Activated T-cell treated with anti-CD3 and anti-CD28 coated beads, Interleukin-2, amount 50 U/mL, for 72 hours (primary cell): ENCODE results near the gene EGLN3. TPM values are rescaled to one million over a fixed set of nuclear protein-coding genes. Genes with fewer than 3 reads are reported as not detected.

Experiments used
- ATAC-seq, 2 donors: fragments of 150-1000 bp; cut with Tn5 transposase; replicated peaks in 1 of 2; 2 replicates each; pipeline ENCODE4 v1.10.0; 2021; ENCODE audit warnings: moderate library complexity in 2 of 2, mild to moderate bottlenecking in 1 of 2
- DNase-seq, 2 donors: peaks; one replicate each; pipeline ENCODE4 v3.0.0; 2021 to 2022; ENCODE audit warnings: mixed read lengths in 1 of 2
- H3K27ac Mint-ChIP-seq: one replicate; pipeline ENCODE4 v1.8.0; 2022; ENCODE audit warnings: mild to moderate bottlenecking, moderate library complexity, mixed read lengths
- H3K27me3 Mint-ChIP-seq: one replicate; pipeline ENCODE4 v1.8.0; 2022; ENCODE audit warnings: low read depth, mixed read lengths
- H3K36me3 Mint-ChIP-seq, 2 donors: one replicate each; pipeline ENCODE4 v1.8.0; 2022; ENCODE audit warnings: mixed read lengths in 2 of 2, mild to moderate bottlenecking in 1 of 2; ENCODE audit not compliant: insufficient read depth in 2 of 2
- H3K4me1 Mint-ChIP-seq: one replicate; pipeline ENCODE4 v1.8.0; 2022; ENCODE audit warnings: low read depth, mixed read lengths
- H3K4me3 Mint-ChIP-seq, 2 donors: one replicate each; pipeline ENCODE4 v1.8.0; 2022; ENCODE audit warnings: mild to moderate bottlenecking in 2 of 2, mixed read lengths in 2 of 2, moderate library complexity in 2 of 2
- H3K9me3 Mint-ChIP-seq, 2 donors: one replicate each; pipeline ENCODE4 v1.8.0; 2022; ENCODE audit warnings: mixed read lengths in 2 of 2
- total RNA-seq, 2 donors: library from RNA; stranded (reverse); gene quantifications; one replicate each; pipeline ENCODE4 v1.2.3, GENCODE V29; 2022

EGLN3 gene
- total RNA-seq, 2 donors from 2014 or later = 2.6 to 8.2 TPM

GRCh38 chr14:33957299-33957698, 6.4 kb upstream of the EGLN3 start:
- peaks cover 21% of the 10 kb centered on the region for H3K27me3 Mint-ChIP-seq
- H3K4me3 Mint-ChIP-seq = no peak overlapping the region
- no peak overlapping the region for H3K27ac Mint-ChIP-seq
- H3K36me3 Mint-ChIP-seq = no peaks in the 10 kb centered on the region
- H3K9me3 Mint-ChIP-seq = peaks cover 0 to 5% of the 10 kb centered on the region in 2 donors
- no peak for DNase-seq
- ATAC-seq = no peak
- no peaks in the 10 kb centered on the region for H3K4me1 Mint-ChIP-seq

DNA sequence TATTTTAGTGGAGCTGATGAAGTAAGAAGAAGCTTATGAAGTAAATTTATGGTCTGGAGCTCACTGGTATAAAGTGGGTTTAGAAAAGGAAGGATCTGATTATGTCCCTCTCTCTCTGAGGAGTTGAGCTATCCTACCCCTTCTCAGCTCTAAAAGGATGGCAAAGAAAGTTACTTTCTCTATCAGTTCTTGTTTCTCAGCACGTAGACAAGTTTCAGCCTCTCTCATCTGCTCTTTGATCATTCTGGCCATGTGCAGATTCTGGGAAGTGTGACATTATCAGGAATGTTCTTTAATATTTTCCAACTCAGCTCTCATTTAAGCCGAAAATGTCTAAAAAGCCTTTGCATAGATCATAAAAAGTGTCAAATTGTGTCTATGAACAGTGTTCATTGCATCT, 5.8 kb upstream of the EGLN3 start:
- Mint-ChIP-seq H3K4me1 (peaks cover 2% of the 10 kb centered on the region), H3K27me3 (peaks cover 28% of the 10 kb centered on the region), H3K27ac (no peak overlapping the region), H3K36me3 (no peaks in the 10 kb centered on the region), H3K9me3 (peaks cover 0 to 2% of the 10 kb centered on the region in 2 donors), H3K4me3 (no peak overlapping the region)
- DNase-seq (no peak), ATAC-seq (no peak)

- H3K27ac Mint-ChIP-seq = no peak overlapping the region
- H3K27me3 Mint-ChIP-seq = peaks cover 36% of the 10 kb centered on the region
- H3K4me1 Mint-ChIP-seq = peaks cover 10% of the 10 kb centered on the region
- no peaks in the 10 kb centered on the region for H3K9me3 Mint-ChIP-seq
- ATAC-seq (no peak), DNase-seq (no peak)
- H3K36me3 Mint-ChIP-seq = no peaks in the 10 kb centered on the region
- no peak overlapping the region for H3K4me3 Mint-ChIP-seq
Observed at GRCh38 chr14:33954016-33954598, 3.2 kb upstream of the EGLN3 start.

DNA sequence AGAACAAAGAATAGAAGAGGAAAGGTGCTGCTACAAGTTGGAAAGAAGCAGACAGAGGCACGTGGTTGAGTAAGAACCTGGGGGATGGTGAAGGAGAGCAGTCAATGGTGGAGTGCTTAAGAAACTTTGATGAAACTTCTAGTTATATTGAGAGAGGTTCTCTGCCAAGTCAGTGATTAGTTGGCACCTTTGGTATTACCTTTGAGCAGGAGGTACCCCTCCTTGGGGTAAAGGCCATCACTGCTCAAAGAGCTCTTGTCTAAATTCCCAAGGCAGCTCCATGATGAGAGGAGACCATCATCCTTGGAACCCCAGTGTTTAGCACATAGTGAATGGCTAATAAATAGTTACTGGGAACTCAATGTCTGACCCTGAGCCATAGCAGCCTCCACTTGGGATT, 1.7 kb upstream of the EGLN3 start:
- Mint-ChIP-seq H3K4me1 (peaks cover 10% of the 10 kb centered on the region), H3K4me3 (no peak overlapping the region), H3K27me3 (peaks cover 44% of the 10 kb centered on the region), H3K9me3 (no peaks in the 10 kb centered on the region), H3K27ac (no peak overlapping the region), H3K36me3 (no peaks in the 10 kb centered on the region)
- DNase-seq (no peak), ATAC-seq (no peak)

DNA sequence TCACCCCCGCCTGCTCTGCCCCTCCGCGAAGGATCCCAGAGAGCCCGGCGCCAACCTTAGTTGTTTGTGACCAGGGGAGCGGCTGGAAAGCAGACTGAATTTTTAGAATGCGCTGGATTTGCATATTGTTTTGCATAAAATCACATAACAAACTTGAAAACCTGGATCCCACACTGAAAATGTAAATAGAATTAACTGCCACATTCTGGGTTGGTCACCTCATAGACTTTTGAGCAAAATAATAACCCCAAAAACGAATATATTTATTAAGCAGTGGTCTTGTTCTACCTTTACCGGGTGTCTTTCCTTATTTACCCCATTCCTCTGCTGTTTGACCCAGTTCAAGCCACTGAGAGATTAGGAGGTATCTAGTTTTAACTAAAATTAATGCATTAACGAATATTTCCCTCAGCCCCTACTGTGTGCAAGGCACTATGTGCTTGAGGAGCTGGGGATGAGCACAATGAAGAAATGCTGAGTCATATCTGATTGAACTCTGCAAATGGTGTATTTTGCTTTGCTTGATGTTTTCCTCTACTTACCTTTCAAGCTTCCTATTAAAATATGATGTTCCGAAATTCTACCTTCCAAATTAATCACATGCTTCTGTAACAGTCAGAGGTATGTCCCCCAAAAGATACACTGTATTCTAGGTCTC, 438 bp upstream of the EGLN3 start:
- Mint-ChIP-seq H3K4me1 (peaks cover 19% of the 10 kb centered on the region), H3K27ac (no peak overlapping the region)

DNA sequence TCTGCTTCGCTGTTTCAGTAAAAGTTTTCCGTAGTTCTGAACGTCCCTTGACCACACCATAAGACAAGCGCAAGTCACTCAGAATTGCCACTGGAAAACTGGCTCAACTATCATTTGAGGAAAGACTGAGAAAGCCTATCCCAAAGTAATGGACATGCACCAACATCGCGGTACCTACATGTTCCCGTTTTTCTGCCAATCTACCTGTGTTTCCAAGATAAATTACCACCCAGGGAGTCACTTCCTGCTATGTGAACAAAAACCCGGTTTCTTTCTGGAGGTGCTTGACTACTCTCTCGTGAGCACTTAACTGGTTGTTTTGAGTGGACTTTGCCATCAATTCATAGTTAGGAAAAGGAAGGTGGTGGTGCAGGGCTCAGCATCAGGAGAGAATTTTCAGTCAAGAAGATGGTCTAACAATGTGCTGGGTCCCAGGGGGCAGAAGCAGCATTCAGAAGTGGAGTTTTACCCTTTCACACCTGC, 1.4 kb downstream of the EGLN3 start:
- no peak for DNase-seq
- ATAC-seq = no peak
- no peak overlapping the region for H3K27ac Mint-ChIP-seq
- peaks cover 56% of the 10 kb centered on the region for H3K27me3 Mint-ChIP-seq
- H3K36me3 Mint-ChIP-seq = no peaks in the 10 kb centered on the region
- H3K4me1 Mint-ChIP-seq = peaks cover 20% of the 10 kb centered on the region
- peak overlapping the region in 1 of 2 donors; percentile 95 for H3K4me3 Mint-ChIP-seq
- H3K9me3 Mint-ChIP-seq = no peaks in the 10 kb centered on the region

More for the DNA sequence above, 438 bp upstream of the EGLN3 start:
- ATAC-seq = no peak
- H3K4me3 Mint-ChIP-seq = peak overlapping the region; percentile 89 to 95
- H3K27me3 Mint-ChIP-seq = peaks cover 54% of the 10 kb centered on the region
- H3K36me3 Mint-ChIP-seq = no peaks in the 10 kb centered on the region
- DNase-seq = no peak
- no peaks in the 10 kb centered on the region for H3K9me3 Mint-ChIP-seq

GRCh38 chr14:33948869-33949408, 1.9 kb downstream of the EGLN3 start:
- H3K27me3 Mint-ChIP-seq = peaks cover 56% of the 10 kb centered on the region
- H3K4me1 Mint-ChIP-seq = peaks cover 20% of the 10 kb centered on the region
- H3K4me3 Mint-ChIP-seq = peak overlapping the region in 1 of 2 donors; percentile 95
- DNase-seq = no peak
- H3K9me3 Mint-ChIP-seq = no peaks in the 10 kb centered on the region
- H3K27ac Mint-ChIP-seq = no peak overlapping the region
- no peaks in the 10 kb centered on the region for H3K36me3 Mint-ChIP-seq
- no peak for ATAC-seq

DNA sequence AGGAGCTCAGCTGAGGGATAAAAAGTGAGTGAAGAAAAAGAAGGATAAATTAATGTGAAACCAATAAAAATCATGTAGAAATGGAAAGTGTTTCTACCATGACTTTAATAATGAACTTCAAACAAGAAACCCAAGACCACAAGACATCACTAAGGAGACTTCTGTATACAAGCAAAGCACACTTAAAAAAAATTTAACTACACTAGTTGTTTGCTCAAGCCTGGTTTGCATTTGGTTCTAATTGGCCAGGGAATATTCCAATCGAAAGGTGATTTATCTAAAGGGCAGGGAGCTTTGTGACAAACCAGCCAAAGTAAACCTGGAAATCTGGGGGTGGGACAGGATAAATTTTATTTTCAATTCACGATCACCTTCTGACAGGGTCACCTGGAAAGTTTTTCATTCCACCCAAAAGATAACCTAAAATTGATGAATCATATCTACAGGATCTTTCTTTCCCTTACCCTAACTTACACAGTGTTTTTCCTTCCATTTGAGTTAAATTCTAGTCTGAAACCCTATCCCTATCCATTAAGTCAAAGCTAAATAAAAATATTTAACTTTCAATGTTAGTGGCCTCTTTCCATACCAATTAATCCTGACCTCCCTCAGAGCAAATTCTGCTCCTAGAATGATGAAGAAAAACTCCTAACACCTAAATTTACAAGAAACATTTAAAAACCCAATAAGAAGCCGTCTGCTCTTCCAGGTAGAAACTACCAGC, 2.6 kb downstream of the EGLN3 start:
- no peak for ATAC-seq
- Mint-ChIP-seq H3K27ac (no peak overlapping the region), H3K36me3 (no peaks in the 10 kb centered on the region), H3K27me3 (peaks cover 56% of the 10 kb centered on the region), H3K4me3 (peak overlapping the region in 1 of 2 donors; percentile 95), H3K9me3 (no peaks in the 10 kb centered on the region), H3K4me1 (peaks cover 20% of the 10 kb centered on the region)
- DNase-seq = no peak

GRCh38 chr14:33946679-33947476, 4.0 kb downstream of the EGLN3 start:
- H3K9me3 Mint-ChIP-seq = no peaks in the 10 kb centered on the region
- H3K27me3 Mint-ChIP-seq = peaks cover 44% of the 10 kb centered on the region
- peak overlapping the region in 1 of 2 donors; percentile 61 for H3K4me3 Mint-ChIP-seq
- no peak for ATAC-seq
- no peaks in the 10 kb centered on the region for H3K36me3 Mint-ChIP-seq
- H3K4me1 Mint-ChIP-seq = peaks cover 20% of the 10 kb centered on the region
- H3K27ac Mint-ChIP-seq = no peak overlapping the region
- DNase-seq = no peak

DNA sequence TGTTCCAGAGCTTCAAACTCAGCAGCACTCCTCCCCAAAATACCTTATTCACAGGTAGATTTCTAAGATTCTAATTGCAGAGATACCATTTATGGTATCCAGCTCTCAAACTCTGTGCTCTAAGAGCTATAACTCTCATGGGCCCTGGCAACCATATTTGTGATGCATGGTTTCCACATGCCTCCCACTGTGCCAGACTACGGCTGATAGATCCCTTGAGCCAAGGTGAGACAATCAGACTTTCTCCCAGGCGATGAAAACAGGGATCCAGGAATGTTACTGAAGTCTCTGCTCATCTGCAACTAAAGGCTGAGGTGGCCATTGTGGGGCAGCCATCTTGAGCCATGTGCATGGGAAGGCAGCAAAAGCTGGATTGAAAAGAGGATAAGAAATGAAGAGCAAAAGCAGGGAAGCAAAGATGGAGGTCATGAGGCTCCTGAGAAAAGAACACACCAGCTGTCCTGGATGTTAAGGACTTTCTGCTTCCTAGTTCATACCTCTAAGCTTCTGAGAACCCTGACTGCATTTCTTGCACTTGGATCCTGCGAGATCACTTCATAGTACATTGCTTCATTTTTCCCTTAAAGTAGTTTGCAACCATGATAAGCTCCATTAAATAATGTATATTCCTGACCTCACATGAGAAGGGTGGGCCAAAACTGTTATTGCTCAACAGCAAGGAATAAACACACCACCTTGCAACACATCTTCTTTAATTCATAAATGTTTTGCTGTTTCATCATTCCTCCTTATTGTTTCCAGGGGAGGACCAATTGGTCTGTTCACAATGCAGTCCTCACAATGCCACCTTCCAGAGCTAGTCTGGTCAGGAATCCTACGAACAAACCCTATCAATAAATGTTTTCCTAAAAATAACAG, 5.4 kb downstream of the EGLN3 start:
- H3K4me3 Mint-ChIP-seq = no peak overlapping the region
- no peaks in the 10 kb centered on the region for H3K9me3 Mint-ChIP-seq
- no peak for DNase-seq
- no peak for ATAC-seq
- H3K4me1 Mint-ChIP-seq = peaks cover 10% of the 10 kb centered on the region
- no peaks in the 10 kb centered on the region for H3K36me3 Mint-ChIP-seq
- H3K27ac Mint-ChIP-seq = no peak overlapping the region
- H3K27me3 Mint-ChIP-seq = peaks cover 38% of the 10 kb centered on the region

DNA sequence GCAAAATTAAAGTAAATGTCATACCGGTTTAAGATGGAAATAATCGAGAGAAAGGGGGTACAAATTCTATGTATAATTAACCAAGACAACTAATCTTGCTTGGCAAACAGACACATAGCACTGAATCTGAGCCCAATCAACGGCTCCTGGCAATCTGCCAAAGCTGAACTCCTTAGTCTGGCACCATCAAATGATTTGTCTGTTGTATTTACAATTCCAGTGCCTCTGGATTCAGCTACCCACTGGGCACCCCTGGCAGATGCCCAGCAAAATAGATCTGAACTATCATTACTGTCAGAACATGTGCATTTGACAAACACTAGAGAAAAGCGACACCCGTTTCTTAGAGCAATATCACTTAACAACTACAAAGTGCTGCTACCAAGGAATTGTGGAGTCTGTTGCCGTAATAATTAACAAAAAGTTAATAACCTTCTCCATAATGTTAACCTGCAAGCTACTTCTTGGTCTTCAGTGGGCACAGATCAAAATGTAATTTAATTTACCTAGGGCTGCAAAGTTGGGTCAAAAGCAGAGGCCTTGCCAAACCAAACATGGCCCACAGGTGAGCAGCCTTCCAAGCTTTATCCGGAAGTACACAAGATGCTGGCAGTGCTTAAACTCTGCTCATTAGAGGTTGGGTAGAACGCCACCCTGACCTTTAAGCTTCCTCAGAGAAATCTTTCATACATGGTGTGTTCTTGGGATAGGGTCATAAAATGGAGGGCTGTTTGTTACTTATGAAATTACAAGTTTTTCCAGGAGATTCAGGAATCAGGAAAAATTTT, 7.6 kb downstream of the EGLN3 start:
- Mint-ChIP-seq H3K27me3 (peaks cover 18% of the 10 kb centered on the region), H3K9me3 (no peaks in the 10 kb centered on the region), H3K36me3 (no peaks in the 10 kb centered on the region), H3K4me1 (peaks cover 10% of the 10 kb centered on the region), H3K4me3 (no peak overlapping the region), H3K27ac (no peak overlapping the region)
- DNase-seq = no peak
- no peak for ATAC-seq
